A673 (cell line): Measurements from ENCODE around the gene RBMS2. TPM values are rescaled to one million over a fixed set of nuclear protein-coding genes. Genes with fewer than 3 reads are reported as not detected.

ENCODE experiments used
- BruUV-seq: library from RNA; stranded (reverse); fragments of 400-500 nt; replicated peaks from 2 replicates; lab custom pipeline; 2021; lab: Mats Ljungman, UMichigan
- CTCF ChIA-PET: fragments of 300-600 bp; sonication (Branson Sonifier 250); formaldehyde crosslinking; loops from one replicate; lab custom pipeline; 2022; ENCODE audit warnings: antibody characterized with exemption; lab: Charles Lee
- POLR2A ChIA-PET: fragments of 300-600 bp; sonication (Branson Sonifier 250); formaldehyde crosslinking; loops from one replicate; lab custom pipeline; 2022; ENCODE audit warnings: antibody characterized with exemption; ENCODE audit not compliant: low non-redundant PET; lab: Charles Lee
- DNase-seq: peaks from one replicate; pipeline ENCODE4 v3.0.0-alpha.2; 2015; ENCODE audit warnings: low spot score
- H3K27ac ChIP-seq: fragments of 200-600 bp; sonication (generic); 2 replicates; pipeline ENCODE4 v1.5.1; 2016; ENCODE audit warnings: mixed run types, low read depth, mild to moderate bottlenecking, mixed read lengths, antibody characterized with exemption, low read length; ENCODE audit not compliant: poor library complexity, severe bottlenecking
- H3K27me3 ChIP-seq: fragments of 200-600 bp; sonication (generic); replicated peaks from 2 replicates; pipeline ENCODE4 v1.6.1; 2017; ENCODE audit warnings: mixed run types, low read depth, mild to moderate bottlenecking, mixed read lengths, antibody characterized with exemption, low read length; ENCODE audit not compliant: insufficient read depth, poor library complexity
- H3K36me3 ChIP-seq: fragments of 200-600 bp; sonication (generic); 2 replicates; pipeline ENCODE4 v1.6.1; 2016; ENCODE audit warnings: mixed run types, mild to moderate bottlenecking, mixed read lengths, antibody characterized with exemption, low read length; ENCODE audit not compliant: insufficient read depth, poor library complexity, severe bottlenecking
- H3K4me1 ChIP-seq: fragments of 200-600 bp; sonication (generic); 2 replicates; pipeline ENCODE4 v1.6.1; 2017; ENCODE audit warnings: mixed run types, mild to moderate bottlenecking, mixed read lengths, antibody characterized with exemption, low read length; ENCODE audit not compliant: insufficient read depth, poor library complexity, severe bottlenecking
- H3K4me3 ChIP-seq: fragments of 200-600 bp; sonication (generic); 2 replicates; pipeline ENCODE4 v1.5.1; 2016; ENCODE audit warnings: low read depth, mixed run types, mild to moderate bottlenecking, mixed read lengths, low read length; ENCODE audit not compliant: poor library complexity, severe bottlenecking
- H3K9me3 ChIP-seq: fragments of 200-600 bp; sonication (generic); 2 replicates; pipeline ENCODE4 v1.6.1; 2016; ENCODE audit warnings: mixed run types, low read depth, mild to moderate bottlenecking, mixed read lengths, antibody characterized with exemption, low read length; ENCODE audit not compliant: poor library complexity, severe bottlenecking
- EZH2 ChIP-seq: fragments of 200-600 bp; sonication (generic); IDR thresholded peaks from 2 replicates; pipeline ENCODE4 v1.6.1; 2017; ENCODE audit warnings: borderline replicate concordance, low read depth, mild to moderate bottlenecking, mixed read lengths, antibody characterized with exemption, low read length; ENCODE audit not compliant: poor library complexity, severe bottlenecking
- intact Hi-C: fragments of 100-400 bp; cut with micrococcal nuclease; formaldehyde crosslinking; loops from one replicate; pipeline ENCODE4 v1.10.0; 2022; ENCODE audit not compliant: unreplicated experiment
- total RNA-seq: library from RNA; stranded (reverse); gene quantifications from 2 replicates; pipeline ENCODE4 v1.2.3, GENCODE V29; 2021
- TF ChIP-seq, protein P1 (sequence below): fragments of 300-800, 200-600 bp; sonication (generic); conservative IDR thresholded peaks from 2 replicates; pipeline ENCODE4 v1.5.1; 2017; ENCODE audit warnings: low read depth, mild to moderate bottlenecking, antibody characterized with exemption, low read length, moderate library complexity, mixed read lengths

RBMS2 gene
- total RNA-seq, 1 experiment from 2014 or later, result 29.7 TPM

DNA sequence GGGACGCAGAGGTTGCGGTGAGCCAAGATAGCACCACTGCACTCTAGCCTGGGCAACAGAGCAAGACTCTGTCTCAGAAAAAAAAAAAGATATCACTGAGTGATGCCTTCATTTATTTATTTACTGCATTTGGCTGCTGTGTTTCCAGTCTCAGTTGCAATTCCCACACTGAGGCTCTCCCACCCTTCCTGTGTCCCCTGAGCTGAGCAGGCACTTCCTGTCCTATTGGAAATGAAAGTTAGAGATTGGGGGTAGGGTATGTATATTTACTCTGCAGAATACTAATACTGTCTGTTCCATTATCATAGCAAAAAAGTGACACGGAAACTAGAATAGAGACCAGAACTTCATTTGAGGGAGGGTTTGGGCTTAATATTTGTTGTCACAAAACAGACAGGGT, 1.6 kb upstream of the RBMS2 start:
- Histone ChIP-seq H3K36me3 (no peaks in the 10 kb centered on the region), H3K9me3 (no peaks in the 10 kb centered on the region), H3K4me3 (no peak overlapping the region), H3K4me1 (peaks cover 19% of the 10 kb centered on the region), H3K27ac (peak overlapping the region; percentile 13), H3K27me3 (no peaks in the 10 kb centered on the region)
- ChIA-PET POLR2A (no interaction called here), CTCF (interaction anchor here (0.7 kb wide), 1 partner anchor 67 kb away, joined by 3 read pairs; no protein-coding TSS in a partner anchor)
- BruUV-seq, result no TSS peak
- peak; percentile 23 for DNase-seq
- TF ChIP-seq EZH2, result no peak
- TF ChIP-seq, protein P1, sequence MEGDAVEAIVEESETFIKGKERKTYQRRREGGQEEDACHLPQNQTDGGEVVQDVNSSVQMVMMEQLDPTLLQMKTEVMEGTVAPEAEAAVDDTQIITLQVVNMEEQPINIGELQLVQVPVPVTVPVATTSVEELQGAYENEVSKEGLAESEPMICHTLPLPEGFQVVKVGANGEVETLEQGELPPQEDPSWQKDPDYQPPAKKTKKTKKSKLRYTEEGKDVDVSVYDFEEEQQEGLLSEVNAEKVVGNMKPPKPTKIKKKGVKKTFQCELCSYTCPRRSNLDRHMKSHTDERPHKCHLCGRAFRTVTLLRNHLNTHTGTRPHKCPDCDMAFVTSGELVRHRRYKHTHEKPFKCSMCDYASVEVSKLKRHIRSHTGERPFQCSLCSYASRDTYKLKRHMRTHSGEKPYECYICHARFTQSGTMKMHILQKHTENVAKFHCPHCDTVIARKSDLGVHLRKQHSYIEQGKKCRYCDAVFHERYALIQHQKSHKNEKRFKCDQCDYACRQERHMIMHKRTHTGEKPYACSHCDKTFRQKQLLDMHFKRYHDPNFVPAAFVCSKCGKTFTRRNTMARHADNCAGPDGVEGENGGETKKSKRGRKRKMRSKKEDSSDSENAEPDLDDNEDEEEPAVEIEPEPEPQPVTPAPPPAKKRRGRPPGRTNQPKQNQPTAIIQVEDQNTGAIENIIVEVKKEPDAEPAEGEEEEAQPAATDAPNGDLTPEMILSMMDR, result no peak
- intact Hi-C loops, result loop anchor here (2.0 kb wide), 1 partner anchor 53 kb away; no protein-coding TSS in a partner anchor

DNA sequence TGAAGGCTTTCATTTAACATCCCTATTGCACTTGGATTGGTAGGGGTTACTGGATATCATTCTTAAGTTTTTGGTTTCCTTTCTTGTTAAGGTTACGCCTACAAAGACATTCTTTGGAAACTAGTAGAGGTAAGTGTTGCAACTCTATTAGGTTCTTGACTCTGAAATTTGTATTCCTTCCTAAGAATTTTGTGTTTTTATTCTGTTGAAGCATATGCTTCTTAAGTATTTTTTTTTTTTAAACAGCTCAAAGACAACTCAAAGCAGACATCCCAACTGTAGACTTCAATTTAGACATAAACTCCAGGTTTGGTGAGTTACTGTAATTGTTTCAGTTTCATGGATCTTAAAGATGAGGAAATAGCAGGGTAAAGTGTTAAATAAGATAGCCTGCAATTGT, 1.1 kb upstream of the RBMS2 start:
- TF ChIP-seq EZH2, result no peak
- intact Hi-C loops, result loop anchor here (2.0 kb wide), 1 partner anchor 52 kb away; no protein-coding TSS in a partner anchor
- no peak for DNase-seq
- POLR2A ChIA-PET, result no interaction called here
- BruUV-seq, result no TSS peak
- Histone ChIP-seq H3K4me1 (peaks cover 19% of the 10 kb centered on the region), H3K9me3 (no peaks in the 10 kb centered on the region), H3K4me3 (no peak overlapping the region), H3K27me3 (no peaks in the 10 kb centered on the region), H3K36me3 (no peaks in the 10 kb centered on the region), H3K27ac (peak overlapping the region; percentile 13)
- CTCF ChIA-PET, result interaction anchor here (0.7 to 1.4 kb wide), 2 partner anchors 67 to 116 kb away, joined by 3 to 18 read pairs; no protein-coding TSS in a partner anchor

DNA sequence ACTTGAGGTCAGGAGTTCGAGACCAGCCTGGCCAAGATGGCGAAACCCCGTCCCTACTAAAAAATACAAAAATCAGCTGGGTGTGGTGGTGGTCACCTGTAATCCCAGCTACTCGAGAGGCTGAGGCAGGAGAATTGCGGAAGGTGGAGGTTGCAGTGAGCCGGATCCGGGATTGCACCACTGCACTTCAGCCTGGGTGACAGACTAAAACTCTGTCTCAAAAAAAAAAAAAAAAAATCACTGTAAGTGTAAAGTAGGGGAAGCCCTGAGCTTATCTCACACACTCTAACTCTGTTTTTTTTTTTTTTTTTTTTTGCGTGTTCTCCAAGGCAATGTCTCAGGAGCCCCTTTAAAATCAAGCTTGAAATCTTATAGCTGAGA, 421 bp upstream of the RBMS2 start:
- no peaks in the 10 kb centered on the region for H3K27me3 ChIP-seq
- intact Hi-C loops, result loop anchor here (2.0 kb wide), 1 partner anchor 52 kb away; no protein-coding TSS in a partner anchor
- no peak for DNase-seq
- peak overlapping the region; percentile 54 for H3K4me3 ChIP-seq
- peak overlapping the region; percentile 75 for H3K27ac ChIP-seq
- no TSS peak for BruUV-seq
- ChIA-PET POLR2A (interaction anchor here (0.6 kb wide), 2 partner anchors 116 to 673 kb away, joined by 3 to 17 read pairs; no protein-coding TSS in a partner anchor), CTCF (interaction anchor here (0.6 to 1.4 kb wide), 4 partner anchors 52 to 443 kb away, joined by 3 to 18 read pairs (median 4); no protein-coding TSS in a partner anchor)
- no peaks in the 10 kb centered on the region for H3K36me3 ChIP-seq
- H3K4me1 ChIP-seq, result peaks cover 19% of the 10 kb centered on the region
- TF ChIP-seq, protein P1, result no peak
- TF ChIP-seq EZH2, result no peak
- no peaks in the 10 kb centered on the region for H3K9me3 ChIP-seq
